ENCODE data around the gene PSMB11. TPM values are rescaled to one million over a fixed set of nuclear protein-coding genes. Genes with fewer than 3 reads are reported as not detected.
"Not testable (repeated sequence)": the region's sequence is repeated elsewhere in the genome, so short reads cannot be mapped to it uniquely, and the experiment has no call there.

The PSMB11 gene
- total and polyA plus RNA-seq, 5 donors from 2014 or later: not detected

DNA sequence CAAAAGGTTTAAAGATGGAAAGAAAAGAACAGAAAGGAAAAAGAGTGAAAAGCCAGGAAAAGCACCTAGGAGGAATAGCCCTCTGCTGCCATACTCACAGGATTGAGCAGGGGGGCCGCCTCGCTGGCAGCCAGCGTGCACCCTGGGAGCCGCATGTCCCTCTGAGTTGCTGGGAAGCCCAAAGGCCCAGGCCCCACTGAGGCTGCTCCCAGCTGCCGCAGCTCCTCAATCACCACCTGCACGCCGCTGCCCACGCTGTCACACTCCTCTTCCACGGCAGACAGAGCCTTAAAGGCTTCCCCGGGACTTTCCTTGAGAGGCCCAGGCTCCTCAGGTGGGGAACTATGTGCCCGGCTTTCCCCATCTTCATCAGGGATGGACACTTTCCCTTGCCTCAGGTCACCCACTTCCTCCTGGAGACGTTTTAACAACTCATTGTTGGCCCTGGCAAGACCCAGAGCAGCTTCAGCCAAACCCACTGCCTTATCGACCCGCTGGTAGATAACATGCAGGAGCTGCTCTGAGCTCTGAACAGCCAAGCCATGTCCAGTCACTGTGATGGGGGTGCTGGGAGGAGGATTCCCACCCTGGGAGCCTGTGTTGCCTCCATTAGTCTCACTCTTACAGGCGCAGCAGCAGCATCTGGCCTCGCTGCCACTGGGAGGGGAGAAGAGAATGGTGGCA lies 43.5 kb upstream of the PSMB11 start:
- Histone ChIP-seq H3K36me3 (ENCODE audit: control insufficient read depth, insufficient read depth, low read length) (peaks cover 6% of the 10 kb centered on the region), H3K4me3 (ENCODE audit: low read depth, low read length) (no peak overlapping the region), H3K27ac (ENCODE audit: insufficient read depth, low read length, poor library complexity, severe bottlenecking) (no peak overlapping the region), H3K9me3 (ENCODE audit: control insufficient read depth in 2 of 2, low read length in 2 of 2) (no peaks in the 10 kb centered on the region), H3K4me1 (ENCODE audit: control insufficient read depth, insufficient read depth, low read length, poor library complexity, severe bottlenecking) (no peaks in the 10 kb centered on the region), H3K27me3 (ENCODE audit: control insufficient read depth, insufficient read depth, low read length) (no peaks in the 10 kb centered on the region)
- Mint-ChIP-seq H3K4me3 (no peak overlapping the region), H3K4me1 (peaks cover 0 to 4% (median 0%) of the 10 kb centered on the region in 4 donors), H3K36me3 (peaks cover 4% of the 10 kb centered on the region), H3K27me3 (no peaks in the 10 kb centered on the region), H3K9me3 (no peaks in the 10 kb centered on the region), H3K27ac (no peak overlapping the region)
- ATAC-seq (ENCODE audit: low read depth in 2 of 2) (no peak), DNase-seq (no peak)

- Mint-ChIP-seq H3K27ac (no peak overlapping the region), H3K4me3 (no peak overlapping the region), H3K4me1 (peaks cover 0 to 7% (median 5%) of the 10 kb centered on the region in 4 donors), H3K27me3 (no peaks in the 10 kb centered on the region), H3K9me3 (no peaks in the 10 kb centered on the region), H3K36me3 (peaks cover 4% of the 10 kb centered on the region)
- Histone ChIP-seq H3K27me3 (ENCODE audit: control insufficient read depth, insufficient read depth, low read length) (no peaks in the 10 kb centered on the region), H3K27ac (ENCODE audit: insufficient read depth, low read length, poor library complexity, severe bottlenecking) (no peak overlapping the region), H3K9me3 (ENCODE audit: control insufficient read depth in 2 of 2, low read length in 2 of 2) (no peaks in the 10 kb centered on the region), H3K36me3 (ENCODE audit: control insufficient read depth, insufficient read depth, low read length) (peaks cover 2% of the 10 kb centered on the region), H3K4me3 (ENCODE audit: low read depth, low read length) (no peak overlapping the region), H3K4me1 (ENCODE audit: control insufficient read depth, insufficient read depth, low read length, poor library complexity, severe bottlenecking) (peaks cover under 1% of the 10 kb centered on the region)
- DNase-seq (no peak), ATAC-seq (ENCODE audit: low read depth in 2 of 2) (no peak)
Measured at GRCh38 chr14:23000860-23001259, 41.2 kb upstream of the PSMB11 start.

GRCh38 chr14:23002592-23002991 lies 39.4 kb upstream of the PSMB11 start:
- H3K4me1 Mint-ChIP-seq: peaks cover 5 to 24% (median 12%) of the 10 kb centered on the region in 4 donors
- no peak overlapping the region for H3K27ac Mint-ChIP-seq
- Histone ChIP-seq H3K4me3 (ENCODE audit: low read depth, low read length) (no peak overlapping the region), H3K4me1 (ENCODE audit: control insufficient read depth, insufficient read depth, low read length, poor library complexity, severe bottlenecking) (peaks cover 14% of the 10 kb centered on the region), H3K36me3 (ENCODE audit: control insufficient read depth, insufficient read depth, low read length) (peaks cover 2% of the 10 kb centered on the region), H3K9me3 (ENCODE audit: control insufficient read depth in 2 of 2, low read length in 2 of 2) (no peaks in the 10 kb centered on the region), H3K27ac (ENCODE audit: insufficient read depth, low read length, poor library complexity, severe bottlenecking) (no peak overlapping the region), H3K27me3 (ENCODE audit: control insufficient read depth, insufficient read depth, low read length) (no peaks in the 10 kb centered on the region)
- H3K27me3 Mint-ChIP-seq: no peaks in the 10 kb centered on the region
- H3K36me3 Mint-ChIP-seq: peaks cover 4% of the 10 kb centered on the region
- ATAC-seq (ENCODE audit: low read depth in 2 of 2) (no peak), DNase-seq (no peak)
- no peak overlapping the region for H3K4me3 Mint-ChIP-seq
- no peaks in the 10 kb centered on the region for H3K9me3 Mint-ChIP-seq

GRCh38 chr14:23004274-23004673 lies 37.7 kb upstream of the PSMB11 start:
- not testable (repeated sequence) for H3K27me3 ChIP-seq (ENCODE audit: control insufficient read depth, insufficient read depth, low read length); H3K36me3 ChIP-seq (ENCODE audit: control insufficient read depth, insufficient read depth, low read length); H3K9me3 ChIP-seq (ENCODE audit: control insufficient read depth in 2 of 2, low read length in 2 of 2); H3K27ac Mint-ChIP-seq; H3K9me3 Mint-ChIP-seq; H3K36me3 Mint-ChIP-seq; DNase-seq; H3K27ac ChIP-seq (ENCODE audit: insufficient read depth, low read length, poor library complexity, severe bottlenecking); ATAC-seq (ENCODE audit: low read depth in 2 of 2); H3K4me3 ChIP-seq (ENCODE audit: low read depth, low read length); H3K27me3 Mint-ChIP-seq
- peak overlapping the region in 1 of 4 donors; percentile 36 for H3K4me3 Mint-ChIP-seq
- peaks cover 7 to 40% (median 22%) of the 10 kb centered on the region in 4 donors for H3K4me1 Mint-ChIP-seq
- H3K4me1 ChIP-seq (ENCODE audit: control insufficient read depth, insufficient read depth, low read length, poor library complexity, severe bottlenecking): peaks cover 20% of the 10 kb centered on the region

DNA sequence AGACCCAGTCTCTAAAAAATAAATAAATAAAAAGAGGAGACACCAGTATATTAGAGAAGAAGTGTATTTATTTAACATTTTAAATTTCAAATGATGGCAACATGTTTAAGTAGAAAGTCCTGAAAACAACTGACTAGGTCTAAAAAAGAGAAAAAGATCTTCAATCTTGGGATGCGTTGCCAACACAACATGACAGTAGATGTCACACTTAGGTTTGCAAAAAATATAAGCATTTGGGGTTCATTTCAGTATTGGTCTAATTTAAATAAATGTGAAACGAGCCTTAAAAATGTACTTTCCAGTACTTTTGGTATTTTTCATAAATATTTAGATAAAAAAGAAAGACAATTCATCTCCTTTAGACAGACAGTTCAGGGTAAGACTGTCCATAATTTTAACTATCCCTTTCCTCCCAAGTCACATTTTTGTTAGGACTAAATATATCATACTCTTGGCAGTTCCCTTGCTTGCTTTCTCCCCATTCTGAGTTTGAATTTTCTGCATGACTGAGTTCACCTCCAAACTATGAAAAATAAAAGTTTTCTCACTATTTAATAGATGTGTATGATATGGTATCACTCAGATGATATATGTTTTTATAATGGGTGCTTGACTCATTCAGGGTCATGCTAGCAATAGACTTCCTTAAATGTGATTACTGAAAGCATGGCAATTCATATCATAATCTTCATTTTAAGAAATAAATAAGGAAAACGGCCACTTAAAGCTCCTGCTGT lies 36.4 kb upstream of the PSMB11 start:
- Histone ChIP-seq H3K4me1 (ENCODE audit: control insufficient read depth, insufficient read depth, low read length, poor library complexity, severe bottlenecking) (peaks cover 30% of the 10 kb centered on the region), H3K27ac (ENCODE audit: insufficient read depth, low read length, poor library complexity, severe bottlenecking) (peak overlapping the region; percentile 87), H3K27me3 (ENCODE audit: control insufficient read depth, insufficient read depth, low read length) (no peaks in the 10 kb centered on the region), H3K4me3 (ENCODE audit: low read depth, low read length) (peak overlapping the region; percentile 93), H3K9me3 (ENCODE audit: control insufficient read depth in 2 of 2, low read length in 2 of 2) (no peaks in the 10 kb centered on the region), H3K36me3 (ENCODE audit: control insufficient read depth, insufficient read depth, low read length) (no peaks in the 10 kb centered on the region)
- Mint-ChIP-seq H3K4me1 (peaks cover 13 to 51% (median 31%) of the 10 kb centered on the region in 4 donors), H3K9me3 (no peaks in the 10 kb centered on the region), H3K27ac (peak overlapping the region in 1 of 3 donors; percentile 99), H3K27me3 (no peaks in the 10 kb centered on the region), H3K4me3 (peak overlapping the region; percentile 91 to 99 (median 95)), H3K36me3 (no peaks in the 10 kb centered on the region)
- ATAC-seq (ENCODE audit: low read depth in 2 of 2): no peak
- no peak for DNase-seq

GRCh38 chr14:23006188-23006534 lies 35.9 kb upstream of the PSMB11 start:
- Histone ChIP-seq H3K4me1 (ENCODE audit: control insufficient read depth, insufficient read depth, low read length, poor library complexity, severe bottlenecking) (peaks cover 30% of the 10 kb centered on the region), H3K9me3 (ENCODE audit: control insufficient read depth in 2 of 2, low read length in 2 of 2) (no peaks in the 10 kb centered on the region), H3K27ac (ENCODE audit: insufficient read depth, low read length, poor library complexity, severe bottlenecking) (peak overlapping the region; percentile 87), H3K36me3 (ENCODE audit: control insufficient read depth, insufficient read depth, low read length) (no peaks in the 10 kb centered on the region), H3K4me3 (ENCODE audit: low read depth, low read length) (peak overlapping the region; percentile 93), H3K27me3 (ENCODE audit: control insufficient read depth, insufficient read depth, low read length) (no peaks in the 10 kb centered on the region)
- H3K4me1 Mint-ChIP-seq: peaks cover 13 to 51% (median 32%) of the 10 kb centered on the region in 4 donors
- no peaks in the 10 kb centered on the region for H3K27me3 Mint-ChIP-seq
- H3K4me3 Mint-ChIP-seq: peak overlapping the region; percentile 91 to 99 (median 95)
- H3K9me3 Mint-ChIP-seq: no peaks in the 10 kb centered on the region
- ATAC-seq (ENCODE audit: low read depth in 2 of 2) (no peak), DNase-seq (no peak)
- no peaks in the 10 kb centered on the region for H3K36me3 Mint-ChIP-seq
- peak overlapping the region; percentile 98 to 99 (median 99) for H3K27ac Mint-ChIP-seq

GRCh38 chr14:23006544-23007419 lies 35.2 kb upstream of the PSMB11 start:
- ATAC-seq (ENCODE audit: low read depth in 2 of 2) (peak; percentile 96), DNase-seq (peak; percentile 95 to 99 (median 98))
- Mint-ChIP-seq H3K4me1 (peaks cover 15 to 51% (median 34%) of the 10 kb centered on the region in 4 donors), H3K27ac (peak overlapping the region; percentile 98 to 99 (median 99)), H3K27me3 (no peaks in the 10 kb centered on the region), H3K9me3 (no peaks in the 10 kb centered on the region), H3K4me3 (peak overlapping the region; percentile 91 to 99 (median 95)), H3K36me3 (no peaks in the 10 kb centered on the region)
- Histone ChIP-seq H3K27me3 (ENCODE audit: control insufficient read depth, insufficient read depth, low read length) (no peaks in the 10 kb centered on the region), H3K4me1 (ENCODE audit: control insufficient read depth, insufficient read depth, low read length, poor library complexity, severe bottlenecking) (peaks cover 30% of the 10 kb centered on the region), H3K27ac (ENCODE audit: insufficient read depth, low read length, poor library complexity, severe bottlenecking) (peak overlapping the region; percentile 87), H3K9me3 (ENCODE audit: control insufficient read depth in 2 of 2, low read length in 2 of 2) (no peaks in the 10 kb centered on the region), H3K36me3 (ENCODE audit: control insufficient read depth, insufficient read depth, low read length) (no peaks in the 10 kb centered on the region), H3K4me3 (ENCODE audit: low read depth, low read length) (peak overlapping the region; percentile 93)
